ENCODE measurements around the gene HSPBP1. TPM values are rescaled to one million over a fixed set of nuclear protein-coding genes. Genes with fewer than 3 reads are reported as not detected.

Gene HSPBP1
- total and polyA plus RNA-seq, 9 of the 15 experiments (the other 6 are each of a cell fraction or from before 2014, with no cell fraction given) = 0.83 to 81.3 (median 21.8) TPM

GRCh38 chr19:55259540-55260210 is 20.2 kb downstream of the HSPBP1 start (continued):
- TF ChIP-seq KLF1 (tag; IDR thresholded peaks at IDR 0.05) (no peak), FOXP1 (CRISPR knock-in tag; IDR thresholded peaks at IDR 0.05) (no peak), FOXA3 (CRISPR knock-in tag; conservative IDR thresholded peaks at IDR 0.05 in 1 of 2, IDR thresholded peaks at IDR 0.05 in 1 of 2) (0 out of 4 replicates have a peak, but pooled peaks of 1 of the 2 experiments have one; percentile 48), ARID2 (IDR thresholded peaks at IDR 0.05) (no peak), NFIX (CRISPR knock-in tag; IDR thresholded peaks at IDR 0.05; ENCODE audit: low read depth) (no peak), TEAD1 (CRISPR knock-in tag; IDR thresholded peaks at IDR 0.05) (no peak; a peak in 1 of 4 replicates), ZNF324 (CRISPR knock-in tag; IDR thresholded peaks at IDR 0.05) (no peak), TAF15 (IDR thresholded peaks at IDR 0.05; ENCODE audit: low read depth, low read length) (no peak), ZNF23 (CRISPR knock-in tag; IDR thresholded peaks at IDR 0.05) (no peak), ZEB2 (IDR thresholded peaks at IDR 0.05) (no peak), PRDM10 (IDR thresholded peaks at IDR 0.05; ENCODE audit: partially characterized antibody) (no peak), ZNF507 (tag; conservative IDR thresholded peaks at IDR 0.05) (no peak), ATF6 (CRISPR knock-in tag; IDR thresholded peaks at IDR 0.05) (no peak), SRSF1 (IDR thresholded peaks at IDR 0.05; ENCODE audit: low read depth, low read length) (no peak), CREBBP (IDR thresholded peaks at IDR 0.05; ENCODE audit: low read depth, low read length) (no peak), ZNF707 (CRISPR knock-in tag; conservative IDR thresholded peaks at IDR 0.05) (no peak), RBM39 (optimal IDR thresholded peaks at IDR 0.05; ENCODE audit: low read depth, low read length) (no peak), TCF7 (IDR thresholded peaks at IDR 0.05; ENCODE audit: borderline replicate concordance) (no peak), ZNF280B (CRISPR knock-in tag; IDR thresholded peaks at IDR 0.05) (no peak), TARDBP (IDR thresholded peaks at IDR 0.05) (0 out of 2 replicates have a peak, but pooled peaks have one; percentile 7), PRPF4 (IDR thresholded peaks at IDR 0.05; ENCODE audit: insufficient read depth, low read depth, low read length, poor library complexity, severe bottlenecking) (no peak), CBX3 (IDR thresholded peaks at IDR 0.05; ENCODE audit: borderline replicate concordance in 1 of 2, low read length in 2 of 2) (no peak)
